ENCODE data around the gene MBD5. TPM values are rescaled to one million over a fixed set of nuclear protein-coding genes. Genes with fewer than 3 reads are reported as not detected.

Gene MBD5
- total and polyA plus RNA-seq, 11 donors = 6.8 to 44.4 (median 24.9) TPM

DNA sequence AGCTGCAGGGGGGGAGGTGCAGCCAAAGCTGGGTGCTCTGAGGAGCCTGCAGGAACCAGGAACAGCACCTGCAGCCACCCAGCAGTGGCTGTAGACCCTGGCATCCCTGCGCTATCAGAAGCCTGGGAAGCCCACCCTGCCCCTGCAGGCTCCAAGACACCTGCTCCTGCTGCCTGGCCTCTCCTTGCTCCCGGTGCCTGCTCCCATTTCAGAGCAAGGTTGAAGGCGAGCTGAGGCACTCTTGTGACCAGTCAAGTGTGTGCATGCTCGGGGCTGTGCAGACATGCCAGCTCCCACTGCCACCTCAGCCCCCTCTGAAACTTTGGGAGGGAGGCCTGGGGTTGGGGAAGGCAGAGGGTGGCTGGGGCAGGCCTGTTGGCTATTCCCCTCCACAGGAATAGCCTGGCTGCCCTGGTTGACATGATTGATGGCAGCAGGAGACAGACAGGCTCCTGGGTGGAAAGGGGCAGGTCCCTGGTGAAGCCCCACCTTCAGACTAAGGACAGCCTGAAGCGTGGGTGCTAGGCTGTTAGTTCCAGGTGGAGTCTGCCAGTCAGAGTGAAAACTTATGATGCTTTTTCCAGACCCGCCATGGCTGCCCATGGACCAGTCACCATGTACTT, 151.4 kb downstream of the MBD5 start:
- Histone ChIP-seq H3K9me3 (peaks cover 0 to 5% (median 0%) of the 10 kb centered on the region in 12 donors), H3K27ac (no peak overlapping the region), H3K4me1 (no peaks in the 10 kb centered on the region), H3K4me3 (no peak overlapping the region), H3K27me3 (no peaks in the 10 kb centered on the region), H3K36me3 (no peaks in the 10 kb centered on the region)
- ATAC-seq = no peak
- no peak for DNase-seq
- 96 to 100% (median 98%) methylated on average over 4 to 6 of the region's 6 CpGs for WGBS, 4 donors
- TF ChIP-seq, protein P1, sequence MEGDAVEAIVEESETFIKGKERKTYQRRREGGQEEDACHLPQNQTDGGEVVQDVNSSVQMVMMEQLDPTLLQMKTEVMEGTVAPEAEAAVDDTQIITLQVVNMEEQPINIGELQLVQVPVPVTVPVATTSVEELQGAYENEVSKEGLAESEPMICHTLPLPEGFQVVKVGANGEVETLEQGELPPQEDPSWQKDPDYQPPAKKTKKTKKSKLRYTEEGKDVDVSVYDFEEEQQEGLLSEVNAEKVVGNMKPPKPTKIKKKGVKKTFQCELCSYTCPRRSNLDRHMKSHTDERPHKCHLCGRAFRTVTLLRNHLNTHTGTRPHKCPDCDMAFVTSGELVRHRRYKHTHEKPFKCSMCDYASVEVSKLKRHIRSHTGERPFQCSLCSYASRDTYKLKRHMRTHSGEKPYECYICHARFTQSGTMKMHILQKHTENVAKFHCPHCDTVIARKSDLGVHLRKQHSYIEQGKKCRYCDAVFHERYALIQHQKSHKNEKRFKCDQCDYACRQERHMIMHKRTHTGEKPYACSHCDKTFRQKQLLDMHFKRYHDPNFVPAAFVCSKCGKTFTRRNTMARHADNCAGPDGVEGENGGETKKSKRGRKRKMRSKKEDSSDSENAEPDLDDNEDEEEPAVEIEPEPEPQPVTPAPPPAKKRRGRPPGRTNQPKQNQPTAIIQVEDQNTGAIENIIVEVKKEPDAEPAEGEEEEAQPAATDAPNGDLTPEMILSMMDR (IDR thresholded peaks at IDR 0.05) = no peak
- no peak for TF ChIP-seq POLR2A (IDR thresholded peaks at IDR 0.05)
- intact Hi-C loops (cut with DNase I) = no loop called here

DNA sequence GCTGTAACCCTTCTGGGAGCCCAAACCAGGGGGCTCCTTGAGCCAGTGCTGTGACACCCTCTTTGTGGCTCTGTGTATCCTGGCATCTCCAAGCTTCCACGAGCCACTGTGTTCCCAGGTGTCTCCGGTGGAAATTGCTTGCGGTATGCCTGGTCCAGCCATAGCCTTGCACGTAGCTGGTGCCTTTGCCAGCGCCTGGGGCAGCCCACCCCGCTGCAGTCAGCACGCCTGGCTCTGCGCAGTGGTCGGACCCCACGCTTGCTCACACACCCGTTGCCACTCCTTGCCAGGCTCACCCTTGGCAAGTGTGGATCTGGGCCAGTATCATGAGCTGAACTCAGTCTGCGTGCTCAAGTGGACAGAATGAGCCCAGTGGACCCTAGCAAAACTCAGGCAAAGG, 152.3 kb downstream of the MBD5 start:
- no peak for ATAC-seq
- Histone ChIP-seq H3K27me3 (no peaks in the 10 kb centered on the region), H3K36me3 (no peaks in the 10 kb centered on the region), H3K4me3 (no peak overlapping the region), H3K4me1 (no peaks in the 10 kb centered on the region), H3K27ac (no peak overlapping the region), H3K9me3 (peaks cover 0 to 5% (median 0%) of the 10 kb centered on the region in 12 donors)
- 70 to 99% (median 98%) methylated on average over 2 to 12 of the region's 12 CpGs for WGBS, 4 donors
- no peak for TF ChIP-seq POLR2A (IDR thresholded peaks at IDR 0.05)
- TF ChIP-seq, protein P1 (IDR thresholded peaks at IDR 0.05) = no peak
- intact Hi-C loops (cut with DNase I) = no loop called here
- DNase-seq = peak in 1 of 5 donors; percentile 24

DNA sequence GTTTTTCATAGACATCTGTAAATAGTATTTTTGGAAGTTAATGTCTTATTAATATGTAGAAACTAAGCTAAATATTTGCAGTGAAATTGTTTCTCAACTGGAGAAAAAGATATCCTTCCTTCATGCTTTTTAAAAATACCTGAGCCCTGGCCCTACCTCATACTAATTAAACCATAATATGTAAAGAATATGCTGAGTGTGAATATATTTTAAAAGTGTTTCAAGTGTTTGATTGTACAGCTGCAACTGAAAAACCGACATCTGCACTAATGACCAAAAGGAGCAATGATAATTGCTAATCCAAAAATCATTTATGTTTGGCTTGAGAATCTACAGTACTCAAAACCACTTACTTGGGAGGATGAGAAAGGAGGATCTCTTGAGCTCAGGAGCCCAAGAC, 156.7 kb downstream of the MBD5 start:
- DNase-seq (no peak), ATAC-seq (no peak)
- no peak overlapping the region for H3K27ac ChIP-seq
- no peak overlapping the region for H3K4me3 ChIP-seq
- intact Hi-C loops (cut with DNase I) = no loop called here
- WGBS, 4 donors = 88 to 95% (median 90%) methylated on average over 1 of the region's 1 CpG
- no peaks in the 10 kb centered on the region for H3K9me3 ChIP-seq
- H3K36me3 ChIP-seq = peaks cover 0 to 29% (median 14%) of the 10 kb centered on the region in 9 donors
- no peak for TF ChIP-seq POLR2A (IDR thresholded peaks at IDR 0.05)
- TF ChIP-seq, protein P1 (IDR thresholded peaks at IDR 0.05) = no peak
- no peaks in the 10 kb centered on the region for H3K4me1 ChIP-seq
- no peaks in the 10 kb centered on the region for H3K27me3 ChIP-seq

DNA sequence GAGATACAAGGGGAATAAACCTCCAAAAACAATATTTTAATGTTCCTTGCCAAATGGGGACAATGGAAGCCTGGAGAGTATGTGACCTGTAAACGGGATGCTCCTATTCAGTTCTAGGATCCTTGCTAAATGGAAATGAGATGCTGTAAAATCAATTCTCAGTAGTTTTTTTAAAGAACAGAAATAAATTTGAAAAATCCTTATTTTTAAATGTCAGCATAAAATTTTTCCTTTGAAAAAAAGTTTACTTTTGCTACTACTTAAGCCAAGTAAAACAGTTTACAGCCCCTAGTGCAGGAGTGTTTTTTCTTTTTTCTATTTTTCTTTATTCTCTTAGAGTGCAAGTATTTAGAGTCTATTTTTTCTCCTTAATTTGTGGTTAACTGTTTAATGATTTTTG, 158.8 kb downstream of the MBD5 start:
- Histone ChIP-seq H3K4me3 (no peak overlapping the region), H3K9me3 (no peaks in the 10 kb centered on the region), H3K4me1 (no peaks in the 10 kb centered on the region), H3K27ac (no peak overlapping the region), H3K27me3 (no peaks in the 10 kb centered on the region), H3K36me3 (peaks cover 0 to 34% (median 14%) of the 10 kb centered on the region in 9 donors)
- DNase-seq = no peak
- no peak for ATAC-seq
- no peak for TF ChIP-seq POLR2A (IDR thresholded peaks at IDR 0.05)
- TF ChIP-seq, protein P1 (IDR thresholded peaks at IDR 0.05) = no peak
- intact Hi-C loops (cut with DNase I) = loop anchor here in 1 of 10 donors (2.0 kb wide), 1 partner anchor 37 kb away; no protein-coding TSS in a partner anchor
- WGBS, 4 donors = 86 to 92% (median 87%) methylated on average over 1 of the region's 1 CpG
